Medulla oblongata (tissue), 1 donor: Measurements from ENCODE around the gene FAM83G.
"Not testable (repeated sequence)": the region's sequence is repeated elsewhere in the genome, so short reads cannot be mapped to it uniquely, and the experiment has no call there.

ENCODE experiments used
- DNase-seq: peaks from one replicate; pipeline ENCODE4 v3.0.0-alpha.2; 2015; ENCODE audit errors: extremely low spot score

FAM83G gene

DNA sequence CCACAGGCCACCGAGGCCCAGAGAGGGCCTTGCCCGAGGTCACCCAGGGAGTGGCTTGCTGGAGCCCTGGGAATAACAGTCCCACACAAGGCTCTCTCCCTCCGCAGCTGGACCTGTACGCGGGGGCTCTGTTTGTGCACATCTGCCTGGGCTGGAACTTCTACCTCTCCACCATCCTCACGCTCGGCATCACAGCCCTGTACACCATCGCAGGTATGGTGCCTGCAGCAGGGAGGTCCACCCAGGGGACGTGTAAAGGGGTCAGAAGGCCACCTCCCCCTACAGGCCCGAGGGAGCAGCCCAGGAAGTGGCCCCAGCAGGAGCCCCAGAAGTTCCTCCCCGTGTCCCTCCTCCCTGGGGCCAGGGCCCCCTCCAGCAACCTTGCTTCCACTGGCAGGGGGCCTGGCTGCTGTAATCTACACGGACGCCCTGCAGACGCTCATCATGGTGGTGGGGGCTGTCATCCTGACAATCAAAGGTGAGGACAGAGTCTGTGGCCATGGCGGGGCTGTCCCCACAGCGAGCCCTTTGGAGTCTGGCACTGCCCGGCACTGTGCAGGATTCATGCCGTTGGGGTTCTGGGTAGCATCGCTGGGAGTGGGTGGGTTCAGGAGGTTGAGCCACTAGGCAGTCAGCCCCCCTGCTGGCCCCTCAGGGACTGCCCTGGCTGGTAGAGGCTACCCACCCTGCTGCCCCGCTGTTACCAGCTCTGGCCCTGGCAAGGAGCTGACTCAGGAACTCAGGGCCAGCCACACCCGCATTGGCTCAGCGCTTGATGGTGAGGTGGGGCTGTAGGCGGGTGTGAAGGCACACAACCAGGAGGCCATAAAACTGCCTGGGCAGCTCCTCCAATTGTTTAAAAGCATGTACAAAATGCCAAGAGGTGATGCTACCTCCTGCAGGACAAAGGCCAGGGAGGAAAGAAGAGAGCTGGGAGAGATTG lies 35.3 kb downstream of the FAM83G start:
- no peak for DNase-seq

DNA sequence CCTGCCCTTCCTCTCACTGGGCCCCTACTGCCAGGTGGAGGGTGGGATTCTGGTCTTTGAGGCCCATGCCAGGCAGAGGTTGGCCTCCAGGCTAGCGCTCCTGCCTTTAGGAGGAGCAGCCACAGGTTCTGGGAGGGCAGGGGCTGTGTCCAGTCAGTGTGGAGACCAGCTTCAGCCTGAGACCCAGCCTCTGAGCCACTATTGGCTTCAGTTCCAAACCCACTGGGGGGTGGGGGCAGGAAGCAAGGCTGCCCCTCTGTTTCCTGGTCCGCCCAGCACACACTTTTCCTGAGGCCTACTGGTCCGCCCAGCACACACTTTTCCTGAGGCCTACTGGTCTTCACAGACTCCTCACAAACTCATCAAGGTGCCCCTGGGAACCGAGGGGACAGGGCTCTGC lies 36.2 kb downstream of the FAM83G start:
- no peak for DNase-seq

DNA sequence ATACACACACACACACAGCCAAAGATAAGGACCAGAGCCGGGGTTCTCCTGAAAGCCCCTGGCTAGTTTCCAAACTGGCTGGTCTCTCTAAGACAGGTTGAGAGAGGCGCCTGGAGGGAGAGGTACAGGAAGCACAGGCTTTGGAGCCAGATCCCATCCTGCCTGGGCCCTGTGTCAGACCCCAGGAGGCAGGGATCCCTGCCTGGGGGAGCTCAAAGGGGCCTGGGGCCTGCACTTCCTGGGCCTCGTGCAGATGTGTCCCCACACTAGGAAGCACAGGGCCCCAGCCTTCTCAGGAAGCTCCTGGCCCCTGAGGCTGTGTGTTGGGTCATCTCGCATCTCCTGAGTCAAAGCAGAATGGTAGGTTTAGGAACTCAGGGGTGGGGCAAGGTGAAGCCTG lies 36.6 kb downstream of the FAM83G start:
- no peak for DNase-seq

DNA sequence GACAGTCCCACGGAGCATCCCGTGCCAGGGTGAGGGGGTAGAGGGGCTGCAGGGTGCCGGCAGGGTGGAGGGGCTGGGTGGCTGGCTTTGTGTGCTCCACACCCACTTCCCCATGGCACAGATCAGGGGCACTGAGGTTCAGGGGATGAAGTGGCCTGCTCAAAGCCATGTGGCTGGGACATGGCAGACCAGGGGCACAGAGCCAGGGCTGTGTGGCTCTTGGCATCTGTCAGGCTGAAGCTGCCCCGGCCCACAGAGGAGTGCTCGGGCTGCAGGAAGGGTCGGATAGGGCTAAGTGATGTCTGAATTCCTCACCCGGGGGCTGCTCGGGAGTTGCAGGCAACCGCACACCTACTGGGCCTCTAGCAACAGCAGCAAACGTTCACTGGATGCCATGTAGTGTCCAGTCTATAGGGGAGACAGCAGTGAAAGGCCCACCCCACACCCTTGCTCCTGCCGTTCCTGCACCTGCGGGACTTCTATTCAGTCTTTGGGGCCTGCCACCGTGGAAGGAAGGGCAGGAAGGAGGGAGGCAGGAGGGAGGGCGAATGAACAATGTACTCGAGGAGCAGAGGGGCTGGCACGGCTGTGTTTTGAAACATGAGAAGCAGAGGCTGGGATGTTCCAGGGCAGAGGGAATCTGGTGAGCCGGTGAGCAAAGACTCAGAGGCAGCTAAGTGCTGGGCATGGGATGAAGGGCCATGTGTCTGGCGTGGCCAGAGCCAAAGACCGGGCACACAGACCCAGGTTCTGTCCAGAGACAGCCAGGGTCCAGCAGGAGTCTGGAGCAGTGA lies 37.5 kb downstream of the FAM83G start:
- no peak for DNase-seq

DNA sequence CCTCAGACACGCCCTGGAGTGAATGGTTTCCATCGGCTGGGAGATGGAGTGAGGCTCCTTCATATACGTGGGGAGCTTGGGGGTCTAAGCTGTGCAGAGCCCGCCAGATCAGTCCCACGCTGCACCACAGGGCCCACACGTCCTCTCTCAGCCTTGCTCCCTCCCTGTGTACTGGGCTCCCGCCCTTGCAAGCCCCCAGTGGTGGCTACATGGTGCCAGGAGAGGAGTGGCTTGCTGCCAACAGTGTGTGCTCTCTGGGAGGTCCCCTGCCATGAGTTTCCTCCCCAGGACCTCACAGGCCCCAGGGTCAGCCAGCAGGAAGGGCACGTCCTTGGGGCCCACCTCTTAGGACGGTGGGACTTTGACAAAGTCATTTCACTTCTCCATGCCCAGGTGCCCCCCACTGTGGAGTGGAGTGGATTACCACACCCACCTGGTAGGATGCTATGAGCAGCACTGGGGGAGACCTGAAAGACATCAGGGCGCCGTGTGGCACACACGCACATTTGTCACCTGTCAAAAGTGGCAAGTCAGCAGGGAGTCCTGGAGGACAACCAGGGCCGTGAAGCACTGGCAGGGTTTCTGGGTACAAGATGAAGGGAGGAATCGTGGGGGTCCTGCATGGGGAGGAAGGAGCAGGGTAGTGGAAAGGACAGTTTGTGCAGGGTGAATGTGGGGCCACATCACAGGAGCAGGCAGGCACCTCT lies 38.9 kb downstream of the FAM83G start:
- no peak for DNase-seq

DNA sequence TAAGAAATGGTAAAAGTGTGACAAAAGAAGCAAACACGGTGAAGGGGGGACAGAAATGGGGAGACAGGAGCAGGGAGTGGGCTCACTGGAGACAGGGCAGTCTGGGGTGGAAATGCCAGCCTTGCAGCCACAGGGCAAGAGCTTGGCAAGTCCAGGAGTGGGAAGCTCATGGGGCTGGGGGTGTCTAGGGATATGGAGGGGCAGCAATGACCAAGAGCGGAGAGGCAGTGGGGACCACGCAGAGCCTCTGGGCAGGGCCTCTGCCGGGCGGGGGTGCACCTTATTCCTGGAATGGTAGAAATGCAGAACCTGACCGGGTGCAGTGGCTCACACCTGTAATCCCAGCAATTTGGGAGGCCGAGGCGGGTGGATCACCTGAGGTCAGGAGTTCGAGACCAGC lies 40.0 kb downstream of the FAM83G start:
- no peak for DNase-seq

DNA sequence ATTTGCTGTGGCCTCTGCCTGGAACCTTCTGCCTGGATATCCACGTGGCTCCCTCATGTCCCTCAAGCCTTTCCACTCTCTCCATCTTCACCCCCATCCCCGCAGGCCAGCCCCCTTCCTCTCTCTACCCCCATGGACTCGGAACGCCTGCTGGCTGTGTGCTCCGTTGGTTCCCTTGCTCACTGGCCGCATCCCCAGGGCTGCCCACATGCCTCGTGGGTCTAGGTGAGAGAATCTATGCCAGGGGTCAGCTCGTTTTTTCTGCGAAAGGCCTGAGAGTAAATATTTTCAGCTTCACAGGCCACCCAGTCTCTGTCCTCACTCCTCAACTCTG lies 40.6 kb downstream of the FAM83G start:
- DNase-seq, result no peak

DNA sequence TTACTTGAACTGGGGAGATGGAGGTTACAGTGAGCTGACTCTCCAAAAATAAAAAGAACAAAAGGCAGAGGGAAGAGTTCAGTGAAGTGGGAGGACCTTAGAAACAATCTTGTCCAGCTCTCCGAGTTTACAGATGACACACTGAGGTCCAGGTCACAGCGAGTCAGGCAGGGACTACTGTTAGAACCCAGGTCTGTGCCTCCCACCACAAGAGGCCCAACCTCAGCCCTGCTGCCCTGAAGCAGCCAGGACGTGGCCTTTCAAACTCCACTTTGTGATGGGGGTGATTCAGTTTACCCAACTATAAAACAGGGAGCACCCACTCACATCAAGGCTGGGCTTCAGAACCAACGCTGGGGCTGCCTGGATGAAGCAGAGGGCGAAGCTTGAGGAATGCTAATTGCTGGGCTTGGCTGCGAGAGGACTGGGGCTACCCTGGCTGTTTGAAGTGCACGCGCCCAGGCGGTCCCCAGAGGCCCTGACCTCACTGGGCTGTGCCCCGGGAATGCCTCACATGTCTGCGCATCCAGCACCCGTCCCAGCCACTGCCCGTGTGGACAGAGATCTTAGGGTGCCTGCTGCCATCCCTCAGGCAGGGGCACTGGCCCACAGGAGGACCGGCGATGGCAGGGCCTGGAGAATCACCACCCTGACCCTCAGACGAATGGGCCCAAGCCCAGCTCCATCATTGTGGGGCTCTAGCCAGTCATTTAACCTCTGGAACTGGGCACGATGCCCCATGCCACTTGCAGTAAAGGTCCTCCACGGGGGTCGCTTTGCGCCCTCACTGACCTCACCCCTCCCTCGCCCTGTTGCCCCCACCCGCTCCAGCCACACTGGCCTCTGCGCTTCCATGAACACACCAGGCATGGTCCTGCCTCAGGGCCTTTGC lies 41.2 kb downstream of the FAM83G start:
- DNase-seq, result no peak

DNA sequence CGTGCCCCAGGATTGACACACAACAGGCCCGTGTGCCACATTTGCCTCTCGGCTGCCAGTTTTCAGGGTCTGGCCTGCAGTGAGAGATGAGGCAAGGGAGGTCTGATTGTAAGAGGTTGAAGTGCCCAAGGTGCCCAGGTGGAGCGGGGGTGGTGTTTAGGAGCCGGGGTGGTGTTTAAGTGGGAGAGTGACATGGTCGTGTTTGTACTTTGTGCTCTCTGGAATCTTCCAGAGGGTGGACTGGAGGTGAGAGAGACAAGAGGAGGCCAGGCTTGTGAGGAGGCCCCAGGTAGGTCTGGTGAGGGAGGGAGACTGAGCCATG lies 42.1 kb downstream of the FAM83G start:
- DNase-seq, result no peak

DNA sequence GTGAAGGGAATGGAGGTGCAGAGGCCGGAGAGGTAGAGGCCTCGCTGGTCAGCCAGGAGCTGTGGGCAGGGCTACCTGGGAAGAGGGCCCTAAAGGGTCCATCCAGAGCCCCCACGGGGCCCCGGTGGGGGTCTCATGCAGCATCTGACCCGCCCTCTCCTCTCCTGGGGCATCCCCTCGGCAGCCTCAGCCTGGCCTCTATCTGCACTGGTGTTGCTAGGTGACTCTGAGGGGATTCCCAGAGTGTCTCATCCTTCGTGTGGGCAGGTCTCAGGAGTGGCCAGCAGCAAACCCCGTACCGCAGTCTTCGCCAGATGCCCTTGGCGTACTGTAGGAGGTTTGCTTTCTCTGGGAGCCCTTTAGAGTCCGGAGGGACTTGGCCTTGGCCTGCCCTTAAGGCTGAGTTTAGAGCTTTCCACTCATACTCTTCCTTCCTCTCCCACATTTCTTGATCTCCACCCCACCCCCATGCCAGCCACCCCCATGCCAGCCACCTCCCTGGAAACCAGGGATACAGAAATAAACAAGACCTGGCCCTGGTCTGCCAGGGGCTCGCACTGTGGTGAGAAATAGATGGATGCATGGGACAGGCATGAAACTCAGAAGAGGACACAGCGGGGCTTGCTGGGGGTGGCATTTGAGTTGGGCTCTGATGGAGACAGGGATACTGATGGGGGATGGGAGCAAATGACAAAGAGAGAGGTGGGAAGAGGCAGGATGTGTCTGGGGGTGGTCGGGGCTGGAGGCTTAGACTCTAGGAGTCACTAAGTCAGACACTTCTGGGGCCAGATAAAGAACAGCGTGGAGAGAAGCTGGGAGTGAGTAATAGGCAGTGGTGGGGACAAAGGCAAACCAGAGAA lies 42.7 kb downstream of the FAM83G start:
- DNase-seq, result no peak

DNA sequence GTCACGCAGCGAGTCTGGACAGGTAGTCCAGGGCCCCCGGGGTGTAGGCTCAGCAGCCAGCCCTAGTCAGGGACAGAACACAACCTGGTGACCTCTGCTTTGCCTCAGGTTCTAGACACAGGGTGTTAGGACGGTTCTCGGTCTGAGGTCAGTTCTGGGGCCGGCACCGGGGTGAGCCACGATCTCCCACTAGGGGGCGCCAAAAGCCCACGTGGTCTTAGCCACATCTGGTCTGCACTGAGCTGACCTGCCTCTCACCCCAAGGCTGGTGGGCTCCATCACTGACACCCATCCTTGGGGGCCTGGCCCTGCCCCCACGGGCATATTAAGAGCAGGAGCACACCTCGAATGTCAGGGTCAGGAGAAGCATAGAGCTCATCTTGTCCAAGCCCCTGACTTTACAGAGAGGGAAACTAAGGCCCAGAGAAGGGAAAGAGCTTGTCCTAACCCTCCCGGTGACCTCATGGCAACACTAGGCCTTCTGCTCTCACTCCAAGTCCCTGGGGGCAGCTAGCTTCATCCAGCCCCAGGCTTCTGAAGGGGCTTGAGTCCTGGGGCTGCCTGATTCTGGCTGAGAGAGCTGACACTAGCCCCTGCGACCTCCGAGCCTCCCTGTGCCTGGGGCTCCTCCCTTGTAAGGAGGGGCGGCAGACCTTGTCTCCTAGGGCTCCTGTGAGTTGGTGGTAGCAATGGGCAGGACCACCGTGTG lies 43.6 kb downstream of the FAM83G start:
- DNase-seq, result peak; percentile 47

DNA sequence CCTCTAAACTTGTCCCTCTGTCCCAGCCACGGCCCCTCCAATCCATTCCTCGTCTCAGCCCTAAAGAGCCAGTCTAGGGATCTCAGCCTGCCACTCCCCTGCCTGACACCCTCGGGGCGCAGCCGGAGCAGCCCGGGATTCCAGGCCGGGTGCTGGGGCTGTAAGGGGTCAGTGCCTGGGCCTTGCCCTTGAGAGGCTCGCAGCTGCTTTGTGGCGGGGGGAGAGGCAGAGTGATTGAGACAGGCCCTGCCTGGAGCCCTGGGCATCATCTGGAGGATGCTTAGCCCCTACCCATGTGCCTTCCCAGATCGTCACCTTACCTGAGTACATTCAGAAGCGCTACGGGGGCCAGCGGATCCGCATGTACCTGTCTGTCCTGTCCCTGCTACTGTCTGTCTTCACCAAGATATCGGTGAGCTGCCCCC lies 44.3 kb downstream of the FAM83G start:
- DNase-seq, result no peak

DNA sequence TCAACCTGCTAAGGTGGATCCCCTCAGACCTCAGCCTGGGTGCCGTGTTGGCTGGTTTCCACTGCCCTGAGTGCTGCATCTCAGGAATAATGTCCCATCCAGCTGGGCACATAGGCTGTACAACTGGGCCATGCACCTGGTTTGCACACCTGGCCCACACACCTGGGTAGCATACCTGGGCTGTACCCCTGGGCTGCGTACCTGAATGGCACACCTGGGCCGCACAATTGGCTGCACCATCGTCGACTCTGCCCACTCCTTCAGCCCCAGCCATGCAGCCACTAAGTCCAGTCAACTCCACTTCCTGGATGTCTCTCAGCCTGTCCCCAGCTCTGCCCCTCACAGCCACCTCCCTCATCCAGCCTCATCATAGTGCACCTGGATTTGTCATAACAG lies 44.7 kb downstream of the FAM83G start:
- no peak for DNase-seq

DNA sequence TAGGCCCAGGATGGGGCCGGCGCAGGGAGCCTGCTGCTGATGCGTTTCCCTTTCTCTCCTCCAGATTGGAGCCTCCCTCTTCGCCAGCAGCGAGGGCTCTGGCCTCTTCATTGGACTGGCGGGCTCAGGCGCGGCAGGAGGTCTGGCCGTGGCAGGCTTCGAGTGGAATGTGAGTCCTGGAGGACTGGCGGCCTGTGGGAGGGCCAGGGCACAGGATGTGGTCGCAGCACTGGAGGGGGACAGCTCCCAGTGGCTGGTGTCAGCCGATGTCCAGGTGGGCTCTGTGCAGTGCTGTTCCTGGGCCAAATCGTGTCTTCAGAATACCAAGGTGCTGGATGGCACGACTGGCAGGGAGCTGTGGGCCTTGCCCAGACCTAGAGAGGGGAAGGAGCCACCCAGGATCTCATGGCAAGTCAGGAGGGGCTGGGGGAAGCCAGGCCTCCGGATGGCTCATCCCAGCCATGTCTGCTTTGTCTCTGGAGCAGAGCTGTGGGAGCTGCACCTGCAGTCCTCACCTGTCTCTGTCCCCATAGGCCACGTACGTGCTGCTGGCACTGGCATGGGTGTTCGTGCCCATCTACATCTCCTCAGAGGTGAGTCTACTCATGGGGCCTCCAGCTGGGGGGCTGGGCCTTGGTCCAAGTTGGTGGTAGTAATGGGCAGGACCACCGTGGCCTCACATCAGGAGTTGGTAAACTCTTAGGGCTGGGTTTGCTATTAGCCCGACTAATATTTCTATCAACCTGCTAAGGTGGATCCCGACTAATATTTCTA lies 45.3 kb downstream of the FAM83G start:
- DNase-seq, result no peak

DNA sequence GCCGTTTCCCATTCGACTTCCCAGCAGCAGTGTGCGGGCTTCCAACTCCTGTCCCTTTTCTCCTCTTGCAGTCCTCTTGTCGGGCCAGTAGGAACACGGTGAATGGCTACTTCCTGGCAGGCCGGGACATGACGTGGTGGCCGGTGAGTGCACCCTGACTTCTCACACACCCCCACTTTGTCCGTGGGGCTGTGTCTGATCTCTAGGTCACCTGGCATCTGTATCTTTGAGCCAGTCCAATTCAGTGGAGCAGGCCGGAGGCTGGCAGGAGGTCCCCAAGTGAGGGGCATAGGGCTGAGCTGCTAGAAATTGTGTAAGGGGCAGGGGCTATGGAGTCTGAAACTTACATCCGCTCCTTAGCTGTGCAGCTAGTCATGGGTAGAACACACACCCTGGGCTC lies 46.0 kb downstream of the FAM83G start:
- DNase-seq, result no peak

DNA sequence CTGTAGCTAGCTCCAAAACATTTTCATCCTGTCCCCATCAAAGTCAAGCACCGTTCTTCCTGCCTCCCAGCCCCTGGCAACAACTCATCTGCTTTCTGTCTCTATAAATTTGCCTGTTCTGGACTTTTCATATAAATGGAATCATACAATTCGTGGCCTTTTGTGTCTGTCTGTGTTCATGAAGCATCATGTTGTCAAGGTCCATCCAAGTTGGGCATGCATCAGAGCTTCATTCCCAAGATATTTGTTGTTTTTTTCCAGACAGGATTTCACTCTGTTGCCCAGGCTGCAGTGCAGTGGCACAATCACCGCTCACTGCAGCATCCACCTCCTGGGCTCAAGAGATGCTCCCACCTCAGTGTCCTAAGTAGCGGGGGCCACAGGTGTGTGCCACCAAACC lies 46.7 kb downstream of the FAM83G start:
- DNase-seq, result no peak

DNA sequence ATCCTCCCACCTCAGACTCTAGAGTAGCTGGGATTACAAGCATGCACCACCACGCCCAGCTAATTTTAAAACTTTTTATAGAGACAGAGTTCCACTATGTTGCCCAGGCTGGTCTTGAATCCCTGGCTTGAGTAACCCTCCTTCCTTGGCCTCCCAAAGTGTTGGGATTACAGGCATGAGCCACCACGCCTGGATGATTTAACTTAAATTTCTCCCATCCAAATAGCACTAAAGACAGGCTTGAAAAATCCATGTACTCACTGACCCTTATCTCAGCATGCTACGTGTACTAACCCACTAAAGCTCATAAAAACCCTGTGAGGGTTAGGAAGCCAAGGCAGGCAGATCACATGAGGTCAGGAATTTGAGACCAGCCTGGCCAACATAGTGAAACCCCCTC lies 48.0 kb downstream of the FAM83G start:
- DNase-seq, result no peak

DNA sequence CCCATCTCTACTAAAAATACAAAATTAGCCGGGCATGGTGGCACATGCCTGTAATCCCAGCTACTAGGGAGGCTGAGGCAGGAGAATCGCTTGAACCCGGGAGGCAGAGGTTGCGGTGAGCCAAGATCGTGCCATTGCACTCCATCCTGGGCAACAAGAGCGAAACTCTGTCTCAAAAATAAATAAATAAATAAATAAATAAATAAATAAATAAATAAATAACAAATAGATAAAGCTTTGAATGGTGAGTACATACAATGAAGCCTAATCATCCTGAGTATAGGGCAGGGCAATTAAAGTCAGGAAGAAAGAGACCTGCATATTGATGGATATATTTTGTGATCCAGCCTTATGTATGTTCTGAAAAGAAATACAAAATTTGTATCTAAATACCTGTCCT lies 48.5 kb downstream of the FAM83G start:
- not testable (repeated sequence) for DNase-seq

DNA sequence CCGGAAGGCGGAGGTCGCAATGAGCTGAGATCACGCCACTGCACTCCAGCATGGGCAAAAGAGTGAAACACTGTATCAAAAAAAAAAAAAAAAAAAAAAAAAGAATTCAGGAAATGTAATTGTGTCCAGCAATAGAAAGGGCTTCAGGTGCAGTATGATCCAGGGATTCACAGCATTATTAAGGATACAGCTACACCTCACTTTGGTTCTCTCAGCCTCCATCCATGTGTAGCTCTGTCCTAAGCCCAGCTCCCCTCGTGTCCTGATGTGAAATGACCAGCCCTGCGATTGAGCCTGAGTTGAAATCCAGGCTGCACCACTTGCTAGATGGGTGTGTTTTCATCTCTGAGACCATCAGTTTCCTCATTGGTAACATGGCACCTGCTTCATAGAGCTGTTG lies 49.6 kb downstream of the FAM83G start:
- DNase-seq, result no peak
